Measurements from ENCODE around the gene C12orf57. TPM values are rescaled to one million over a fixed set of nuclear protein-coding genes. Genes with fewer than 3 reads are reported as not detected.

Gene C12orf57
- total and polyA plus RNA-seq, 2 of the 13 experiments (the other 11 are each of a cell fraction or from before 2014, with no cell fraction given): 84.0 to 287 TPM

GRCh38 chr12:6937481-6938352 is 6.1 kb upstream of the C12orf57 start (continued):
- TF ChIP-seq EEA1 (CRISPR knock-in tag; IDR thresholded peaks at IDR 0.05; ENCODE audit: borderline replicate concordance): no peak
- TF ChIP-seq ZNF652 (CRISPR knock-in tag; IDR thresholded peaks at IDR 0.05; ENCODE audit: borderline replicate concordance, low read depth): peak; percentile 59; the same call in 1 of the 2 replicates
- TF ChIP-seq ATF3 (CRISPR knock-in tag; IDR thresholded peaks at IDR 0.05): no peak; the same call in none of the 2 replicates
- TF ChIP-seq SALL1 (CRISPR knock-in tag; IDR thresholded peaks at IDR 0.05): peak; percentile 87
- TF ChIP-seq ZNF589 (CRISPR knock-in tag; conservative IDR thresholded peaks at IDR 0.05): no peak; the same call in 1 of the 2 replicates
- TF ChIP-seq CBX5 (CRISPR knock-in tag; IDR thresholded peaks at IDR 0.05; ENCODE audit: borderline replicate concordance): peak; percentile 94; the same call in 1 of the 2 replicates
- TF ChIP-seq ZNF350 (CRISPR knock-in tag; IDR thresholded peaks at IDR 0.05; ENCODE audit: borderline replicate concordance, low read depth): peak; percentile 91
- peak; percentile 63 for TF ChIP-seq ARID5B (CRISPR knock-in tag; IDR thresholded peaks at IDR 0.05)
- TF ChIP-seq POLR2A (IDR thresholded peaks at IDR 0.05; ENCODE audit: insufficient read depth in 1 of 2, low read depth in 2 of 2, low read length in 2 of 2): peak in 1 of 2 experiments; percentile 63; a peak in 2 of 4 replicates
- no peak; the same call in 1 of the 2 replicates for TF ChIP-seq POLR2AphosphoS2 (IDR thresholded peaks at IDR 0.05; ENCODE audit: low read depth, low read length)
- peak; percentile 77 for TF ChIP-seq ZBTB33 (CRISPR knock-in tag; IDR thresholded peaks at IDR 0.05)
- peak; percentile 79 for TF ChIP-seq ZNF724P (CRISPR knock-in tag; IDR thresholded peaks at IDR 0.05; ENCODE audit: borderline replicate concordance)
- TF ChIP-seq ZNF230 (CRISPR knock-in tag; IDR thresholded peaks at IDR 0.05): peak; percentile 93; the same call in 1 of the 2 replicates
- TF ChIP-seq SOX5 (CRISPR knock-in tag; IDR thresholded peaks at IDR 0.05; ENCODE audit: borderline replicate concordance): peak; percentile 68
- peak; percentile 91 for TF ChIP-seq CHD2 (IDR thresholded peaks at IDR 0.05; ENCODE audit: low read depth, low read length)
- peak; percentile 91 for TF ChIP-seq ZNF430 (CRISPR knock-in tag; IDR thresholded peaks at IDR 0.05)
- TF ChIP-seq ZNF563 (CRISPR knock-in tag; IDR thresholded peaks at IDR 0.05): peak; percentile 86
